Kidney (tissue), 14 donors: ENCODE results near the gene ABHD6. TPM values are rescaled to one million over a fixed set of nuclear protein-coding genes. Genes with fewer than 3 reads are reported as not detected.
A peak's percentile ranks its signal among the peaks of the same experiment; 100 is the strongest.

ENCODE experiments used
- DNase-seq, 5 donors: peaks; one replicate each; pipeline ENCODE4 v3.0.0-alpha.2; 2013 to 2020
- FAIRE-seq: peaks from 2 replicates; lab custom pipeline; 2012; peaks lifted over from hg19 to GRCh38; lab: Jason Lieb, UNC
- H3K27ac ChIP-seq, 2 donors: one replicate each; pipeline ENCODE4 v1.7.0; 2013; ENCODE audit warnings: low read depth in 2 of 2, low read length in 2 of 2, inconsistent platforms in 1 of 2
- H3K27me3 ChIP-seq: one replicate; pipeline ENCODE4 v1.7.1; 2013; ENCODE audit warnings: low read length, inconsistent platforms; ENCODE audit not compliant: control insufficient read depth, insufficient read depth
- H3K36me3 ChIP-seq, 3 donors: one replicate each; pipeline versions ENCODE4 v1.7.0 to v1.7.1; 2013; ENCODE audit warnings: low read length in 3 of 3, control low read depth in 1 of 3, inconsistent platforms in 1 of 3; ENCODE audit not compliant: insufficient read depth in 3 of 3, control insufficient read depth in 2 of 3
- H3K4me1 ChIP-seq, 3 donors: one replicate each; pipeline versions ENCODE4 v1.7.0 to v1.7.1; 2013; ENCODE audit warnings: low read length in 3 of 3, inconsistent platforms in 1 of 3, low read depth in 1 of 3; ENCODE audit not compliant: control insufficient read depth in 2 of 3, insufficient read depth in 2 of 3
- H3K4me3 ChIP-seq, 3 donors: one replicate each; pipeline versions ENCODE4 v1.7.0 to v1.8.1; 2013; ENCODE audit warnings: low read length in 3 of 3, control low read depth in 1 of 3, inconsistent platforms in 1 of 3
- H3K9ac ChIP-seq, 3 donors: one replicate each; pipeline versions ENCODE4 v1.7.0 to v1.7.1; 2013; ENCODE audit warnings: low read length in 3 of 3, control low read depth in 1 of 3, inconsistent platforms in 1 of 3
- H3K9me3 ChIP-seq, 3 donors: one replicate each; pipeline versions ENCODE4 v1.7.0 to v1.7.1; 2013; ENCODE audit warnings: low read length in 3 of 3, control low read depth in 1 of 3, inconsistent platforms in 1 of 3; ENCODE audit not compliant: control insufficient read depth in 2 of 3, insufficient read depth in 1 of 3
- intact Hi-C: fragments of 100-400 bp; cut with DNase I; formaldehyde crosslinking; loops from one replicate; pipeline ENCODE4 v1.11.1; 2022
- polyA plus RNA-seq: library from polyadenylated mRNA; stranded (reverse); fragments of 350-450 nt; fragmentation: Illumina TruSeq; extraction: RNeasy Lipid Tissue Mini Kit (QIAGEN cat#74804); gene quantifications from one replicate; pipeline ENCODE4 v1.2.3, GENCODE V29; 2014; ENCODE audit warnings: low read depth, low replicate concordance; ENCODE audit not compliant: insufficient read depth
- total RNA-seq: library from RNA; stranded (reverse); fragmentation: NEBNext Ultra II Directional; extraction: Animal tissue kit (Norgen Biotek cat#: 25700); gene quantifications from one replicate; pipeline ENCODE4 v1.2.1, GENCODE V29; 2021
- TF ChIP-seq, protein P1 (sequence below): IDR thresholded peaks from 3 replicates; pipeline ENCODE4 v1.5.1; 2012; ENCODE audit warnings: mild to moderate bottlenecking, moderate library complexity, borderline replicate concordance; ENCODE audit not compliant: insufficient read depth; ENCODE audit errors: extremely low read depth
- donor health status: control.
- donor health status: control.
- donor health status: control.
- donor health status: control.
- donor health status: control.
- donor health status: DM: yes; HTN: yes; CAD: no.
- donor health status: Normal renal cell carcinoma (clear cell type).

Gene ABHD6
- total and polyA plus RNA-seq, 2 donors from 2014 or later: 10.2 to 21.4 TPM

DNA sequence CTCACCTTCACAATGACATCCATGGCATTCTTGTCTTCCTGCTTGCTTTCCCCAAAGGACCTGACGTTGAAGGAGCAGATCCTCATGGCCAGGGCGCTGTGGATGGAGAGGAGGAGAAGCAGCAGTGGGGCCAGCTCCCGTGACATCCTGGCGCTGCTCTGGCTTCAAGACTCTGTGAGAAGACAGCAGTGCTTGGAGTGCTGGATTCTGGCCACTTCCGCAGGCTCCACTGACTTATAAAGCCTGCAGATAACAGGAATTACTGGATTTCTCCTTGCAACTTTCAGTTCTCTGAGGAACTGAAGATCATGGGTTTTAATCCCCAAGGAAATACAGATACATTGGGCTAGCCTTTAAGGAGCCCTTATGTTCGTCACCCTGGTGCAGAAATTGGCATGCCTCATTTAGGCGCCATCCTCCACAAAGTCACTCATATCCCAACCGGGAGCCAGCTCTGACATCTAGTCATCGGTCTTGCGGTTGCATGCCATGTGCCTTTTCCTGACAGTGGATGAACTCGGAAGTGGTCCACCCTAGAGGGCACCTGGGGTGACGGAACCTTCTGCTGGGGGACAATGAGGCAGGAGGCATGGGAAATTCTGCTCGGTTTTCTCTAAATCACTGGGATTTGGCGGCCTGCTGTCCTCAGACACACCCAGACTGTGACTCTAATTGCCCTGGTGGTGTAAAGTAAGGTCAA lies 26.7 kb upstream of the ABHD6 start, which contains the start of gene DNASE1L3:
Gene DNASE1L3 (minus strand): TSS at position 212 of the 700 bp plus-strand sequence. CDS start 66 bp downstream, at position 146.
- Histone ChIP-seq H3K36me3 (no peaks in the 10 kb centered on the region), H3K9ac (no peak within 1 kb of the TSS), H3K27ac (peak within 1 kb of the TSS in 1 of 2 donors; percentile 56), H3K4me3 (peak within 1 kb of the TSS in 2 of 3 donors; percentile 50 to 54), H3K9me3 (no peaks in the 10 kb centered on the region), H3K27me3 (no peaks in the 10 kb centered on the region), H3K4me1 (no peaks in the 10 kb centered on the region)
- DNase-seq (no peak), FAIRE-seq (no peak)
- intact Hi-C loops: no loop called here
- TF ChIP-seq, protein P1, sequence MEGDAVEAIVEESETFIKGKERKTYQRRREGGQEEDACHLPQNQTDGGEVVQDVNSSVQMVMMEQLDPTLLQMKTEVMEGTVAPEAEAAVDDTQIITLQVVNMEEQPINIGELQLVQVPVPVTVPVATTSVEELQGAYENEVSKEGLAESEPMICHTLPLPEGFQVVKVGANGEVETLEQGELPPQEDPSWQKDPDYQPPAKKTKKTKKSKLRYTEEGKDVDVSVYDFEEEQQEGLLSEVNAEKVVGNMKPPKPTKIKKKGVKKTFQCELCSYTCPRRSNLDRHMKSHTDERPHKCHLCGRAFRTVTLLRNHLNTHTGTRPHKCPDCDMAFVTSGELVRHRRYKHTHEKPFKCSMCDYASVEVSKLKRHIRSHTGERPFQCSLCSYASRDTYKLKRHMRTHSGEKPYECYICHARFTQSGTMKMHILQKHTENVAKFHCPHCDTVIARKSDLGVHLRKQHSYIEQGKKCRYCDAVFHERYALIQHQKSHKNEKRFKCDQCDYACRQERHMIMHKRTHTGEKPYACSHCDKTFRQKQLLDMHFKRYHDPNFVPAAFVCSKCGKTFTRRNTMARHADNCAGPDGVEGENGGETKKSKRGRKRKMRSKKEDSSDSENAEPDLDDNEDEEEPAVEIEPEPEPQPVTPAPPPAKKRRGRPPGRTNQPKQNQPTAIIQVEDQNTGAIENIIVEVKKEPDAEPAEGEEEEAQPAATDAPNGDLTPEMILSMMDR: no peak

DNA sequence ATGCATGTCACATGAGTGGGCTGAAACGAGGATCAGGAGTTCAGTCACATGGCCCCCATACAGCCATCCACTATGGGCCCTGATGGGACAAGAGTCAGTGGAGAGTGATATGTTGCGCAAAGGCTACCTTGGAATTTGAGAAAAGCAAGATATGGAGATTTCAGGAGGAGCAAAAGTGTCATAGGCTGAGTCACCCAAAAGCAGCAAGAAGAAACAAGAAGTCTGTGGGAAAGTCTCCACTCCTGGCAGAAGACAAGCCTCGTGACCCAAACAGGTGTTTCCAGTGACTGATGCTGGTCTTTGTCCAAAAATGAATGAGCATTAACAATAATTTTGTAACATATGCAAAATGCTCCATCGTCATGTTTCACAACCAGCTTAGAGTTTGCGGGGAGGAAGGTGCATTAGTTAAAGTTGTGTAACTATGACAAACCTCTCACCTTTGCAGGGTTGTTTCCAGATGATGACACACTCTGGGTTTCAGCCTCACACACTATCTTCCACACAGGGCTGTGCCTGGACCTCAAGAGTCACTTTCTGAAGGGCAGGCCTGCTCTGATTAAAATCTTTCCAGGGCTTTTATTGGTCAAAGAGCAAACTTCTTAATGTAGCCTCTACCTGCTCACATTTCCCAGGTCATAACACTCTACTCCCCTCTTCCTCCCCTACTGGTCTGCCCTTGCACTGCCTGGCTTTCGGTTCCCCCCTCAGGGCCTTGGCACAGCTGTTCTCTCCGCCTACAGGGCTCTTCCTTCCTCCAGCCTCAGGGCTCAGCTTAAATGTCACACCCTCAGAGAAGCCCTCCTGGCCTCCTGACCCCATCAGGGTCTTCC lies 22.9 kb upstream of the ABHD6 start:
- TF ChIP-seq, protein P1: no peak
- intact Hi-C loops: no loop called here
- FAIRE-seq (no peak), DNase-seq (no peak)
- H3K4me3 ChIP-seq: no peak overlapping the region
- no peak overlapping the region for H3K27ac ChIP-seq
- peaks cover 0 to 5% (median 0%) of the 10 kb centered on the region in 3 donors for H3K4me1 ChIP-seq
- H3K9me3 ChIP-seq: no peaks in the 10 kb centered on the region
- H3K36me3 ChIP-seq: no peaks in the 10 kb centered on the region
- no peak overlapping the region for H3K9ac ChIP-seq
- no peaks in the 10 kb centered on the region for H3K27me3 ChIP-seq

DNA sequence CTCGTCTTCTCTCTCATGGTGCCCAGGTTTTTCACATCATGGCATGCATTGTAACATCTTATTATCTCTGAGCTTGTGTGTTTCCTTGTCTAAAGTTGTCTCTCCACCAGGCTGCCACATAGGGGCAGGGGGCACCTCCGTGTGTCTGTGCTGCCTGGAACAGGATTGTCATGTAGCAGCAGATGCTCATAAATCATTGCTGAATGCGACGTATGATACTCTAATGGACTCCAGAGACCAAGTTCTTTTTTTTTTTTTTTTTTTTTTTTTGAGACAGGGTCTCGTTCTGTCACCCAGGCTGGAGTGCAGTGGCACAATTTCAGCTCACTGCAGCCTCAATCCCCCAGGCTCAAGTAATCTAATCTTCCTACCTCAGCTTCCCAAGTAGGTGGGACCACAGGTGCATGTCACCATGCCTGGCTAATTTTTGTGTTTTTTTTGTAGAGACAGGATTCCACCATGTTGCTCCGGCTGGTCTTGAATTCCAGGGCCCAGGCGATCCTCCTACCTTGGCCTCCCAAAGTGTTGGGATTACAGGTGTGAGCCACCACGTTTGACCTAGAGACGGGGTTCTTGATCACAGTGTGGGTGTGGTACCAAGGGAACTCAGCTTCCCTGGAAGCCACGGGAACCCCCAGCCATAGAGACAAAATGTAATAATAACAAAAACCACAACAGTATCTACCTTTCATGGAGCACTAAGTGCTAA lies 22.1 kb upstream of the ABHD6 start:
- no peak overlapping the region for H3K27ac ChIP-seq
- no peak overlapping the region for H3K9ac ChIP-seq
- no peak overlapping the region for H3K4me3 ChIP-seq
- H3K9me3 ChIP-seq: no peaks in the 10 kb centered on the region
- TF ChIP-seq, protein P1: no peak
- intact Hi-C loops: no loop called here
- H3K27me3 ChIP-seq: no peaks in the 10 kb centered on the region
- FAIRE-seq (no peak), DNase-seq (no peak)
- no peaks in the 10 kb centered on the region for H3K36me3 ChIP-seq
- H3K4me1 ChIP-seq: peaks cover 0 to 5% (median 0%) of the 10 kb centered on the region in 3 donors
